Sigmoid colon (tissue), 7 donors: Measurements from ENCODE around the gene B3GNT5. TPM values are rescaled to one million over a fixed set of nuclear protein-coding genes. Genes with fewer than 3 reads are reported as not detected.
A peak's percentile ranks its signal among the peaks of the same experiment; 100 is the strongest.

Experiments
- DNase-seq: peaks from one replicate; pipeline ENCODE4 v3.0.0-alpha.2; 2019
- H3K27ac ChIP-seq, 4 donors: fragments of 200-600 bp; sonication (generic); one replicate each; pipeline ENCODE4 v1.5.1; 2016 to 2019; ENCODE audit warnings: mild to moderate bottlenecking in 1 of 4
- H3K27me3 ChIP-seq, 3 donors: fragments of 200-600 bp; sonication (generic); one replicate each; pipeline ENCODE4 v1.5.1; 2019; ENCODE audit warnings: mild to moderate bottlenecking in 1 of 3
- H3K36me3 ChIP-seq, 4 donors: fragments of 200-600 bp; sonication (generic); one replicate each; pipeline ENCODE4 v1.5.1; 2016 to 2019
- H3K4me1 ChIP-seq, 4 donors: fragments of 200-600 bp; sonication (generic); one replicate each; pipeline ENCODE4 v1.5.1; 2017 to 2019
- H3K4me3 ChIP-seq, 4 donors: fragments of 200-600 bp; sonication (generic); one replicate each; pipeline ENCODE4 v1.5.1; 2017 to 2019; ENCODE audit warnings: mild to moderate bottlenecking in 2 of 4, moderate library complexity in 1 of 4
- H3K9me3 ChIP-seq, 4 donors: fragments of 200-600 bp in 3 of 4; sonication (generic) in 3 of 4; one replicate each; pipeline versions ENCODE4 v1.5.1 to v1.6.1; 2013 to 2019
- EP300 ChIP-seq, 4 donors: sonication (generic); formaldehyde crosslinking; IDR thresholded peaks; one replicate each; pipeline ENCODE4 v1.6.1; 2017; ENCODE audit warnings: antibody characterized with exemption in 4 of 4
- POLR2A ChIP-seq, 2 donors: fragments of 450-650 bp; IDR thresholded peaks; one replicate each; pipeline ENCODE4 v1.6.1; 2016; ENCODE audit warnings: antibody characterized with exemption in 2 of 2, mild to moderate bottlenecking in 2 of 2, moderate library complexity in 2 of 2
- POLR2AphosphoS5 ChIP-seq, 4 donors: sonication (generic); formaldehyde crosslinking; IDR thresholded peaks; one replicate each; pipeline ENCODE4 v1.6.1; 2017; ENCODE audit warnings: antibody characterized with exemption in 4 of 4
- WGBS, 2 donors: extraction: QIAGEN DNeasy Blood & Tissue Kit; methylation state at CpG; one replicate each; pipeline ENCODE4 v1.1.7; 2013; 5-methylcytosine and 5-hydroxymethylcytosine counted together
- intact Hi-C: fragments of 100-400 bp; cut with DNase I; formaldehyde crosslinking; loops from one replicate; pipeline ENCODE4 v1.15.1; 2023
- polyA plus RNA-seq, 3 donors: library from polyadenylated mRNA; stranded (reverse); fragments of 200-250 nt; gene quantifications; one replicate each; pipeline ENCODE4 v1.2.3, GENCODE V29; 2013
- total RNA-seq, 4 donors: library from RNA; depleted of rRNA; stranded (reverse); fragments of >200 nt; gene quantifications; one replicate each; pipeline ENCODE4 v1.1.0, GENCODE V29; 2016
- TF ChIP-seq, protein P1 (sequence below), 4 experiments: fragments of 450-650 bp in 3 of 4; fragments of 200-600 bp in 1 of 4; IDR thresholded peaks; one replicate each; pipeline ENCODE4 v1.5.1; 2016 to 2019; ENCODE audit warnings: antibody characterized with exemption in 4 of 4, mild to moderate bottlenecking in 3 of 4, moderate library complexity in 2 of 4
- donor health status: healthy with polysubstance abuse.
- donor health status: Bipolar disorder and iron deficiency.
- donor health status: healthy.

The B3GNT5 gene
- total and polyA plus RNA-seq, 7 donors, result 2.2 to 29.6 (median 4.2) TPM

DNA sequence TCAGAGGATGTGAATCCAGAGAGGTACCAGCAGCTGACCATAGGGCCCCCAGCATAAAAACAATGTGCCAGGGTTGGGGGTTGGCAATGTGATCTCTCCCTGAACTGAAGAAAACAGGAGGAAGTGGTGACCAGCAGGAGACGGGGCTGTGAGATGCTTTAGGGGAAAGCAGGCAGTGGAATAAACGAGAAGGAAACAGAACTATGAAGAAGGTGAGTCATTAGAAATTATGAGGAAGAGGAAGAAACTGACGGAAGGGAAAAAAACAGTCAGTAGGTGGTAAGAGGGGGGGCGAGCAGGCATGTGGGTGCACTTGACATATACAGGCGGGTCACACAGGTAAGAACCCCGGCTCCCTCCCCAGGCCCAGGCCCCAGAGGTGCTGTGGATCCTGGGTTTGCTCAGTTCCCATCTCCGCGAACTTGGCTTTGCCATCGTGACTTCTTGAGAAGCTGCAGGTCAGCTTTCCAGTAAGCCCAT, 42.2 kb upstream of the B3GNT5 start:
- Histone ChIP-seq H3K4me1 (no peaks in the 10 kb centered on the region), H3K27me3 (no peaks in the 10 kb centered on the region), H3K36me3 (no peaks in the 10 kb centered on the region), H3K4me3 (no peak overlapping the region), H3K9me3 (no peaks in the 10 kb centered on the region), H3K27ac (peak overlapping the region in 1 of 4 donors; percentile 47)
- intact Hi-C loops, result no loop called here
- no peak for DNase-seq
- TF ChIP-seq EP300 (IDR thresholded peaks at IDR 0.05) (peak in 1 of 4 donors; percentile 38), POLR2AphosphoS5 (IDR thresholded peaks at IDR 0.05) (peak in 1 of 4 donors; percentile 39), POLR2A (IDR thresholded peaks at IDR 0.05) (no peak)
- TF ChIP-seq, protein P1, sequence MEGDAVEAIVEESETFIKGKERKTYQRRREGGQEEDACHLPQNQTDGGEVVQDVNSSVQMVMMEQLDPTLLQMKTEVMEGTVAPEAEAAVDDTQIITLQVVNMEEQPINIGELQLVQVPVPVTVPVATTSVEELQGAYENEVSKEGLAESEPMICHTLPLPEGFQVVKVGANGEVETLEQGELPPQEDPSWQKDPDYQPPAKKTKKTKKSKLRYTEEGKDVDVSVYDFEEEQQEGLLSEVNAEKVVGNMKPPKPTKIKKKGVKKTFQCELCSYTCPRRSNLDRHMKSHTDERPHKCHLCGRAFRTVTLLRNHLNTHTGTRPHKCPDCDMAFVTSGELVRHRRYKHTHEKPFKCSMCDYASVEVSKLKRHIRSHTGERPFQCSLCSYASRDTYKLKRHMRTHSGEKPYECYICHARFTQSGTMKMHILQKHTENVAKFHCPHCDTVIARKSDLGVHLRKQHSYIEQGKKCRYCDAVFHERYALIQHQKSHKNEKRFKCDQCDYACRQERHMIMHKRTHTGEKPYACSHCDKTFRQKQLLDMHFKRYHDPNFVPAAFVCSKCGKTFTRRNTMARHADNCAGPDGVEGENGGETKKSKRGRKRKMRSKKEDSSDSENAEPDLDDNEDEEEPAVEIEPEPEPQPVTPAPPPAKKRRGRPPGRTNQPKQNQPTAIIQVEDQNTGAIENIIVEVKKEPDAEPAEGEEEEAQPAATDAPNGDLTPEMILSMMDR (IDR thresholded peaks at IDR 0.05), result no peak
- 61 to 66% methylated on average over 9 of the region's 9 CpGs for WGBS, 2 donors

DNA sequence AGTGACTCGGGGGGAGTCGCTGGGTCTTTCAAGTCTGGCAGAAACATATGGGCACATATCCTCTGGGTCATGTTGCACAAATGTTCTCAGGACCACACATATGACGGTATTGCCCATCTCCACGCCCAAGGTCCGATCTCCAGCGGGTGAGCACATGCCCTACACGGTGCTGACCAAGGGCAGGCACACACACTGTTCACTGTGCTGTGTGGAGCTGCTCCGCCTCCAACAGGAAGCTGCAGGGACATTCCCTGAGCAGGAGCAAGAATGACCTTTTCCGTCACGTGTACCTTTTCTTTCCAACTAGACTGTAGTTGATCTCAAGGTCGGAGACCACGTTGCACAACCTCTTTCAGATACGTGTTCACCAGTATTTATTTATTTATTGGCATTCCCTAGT, 41.7 kb upstream of the B3GNT5 start:
- H3K4me1 ChIP-seq, result no peaks in the 10 kb centered on the region

GRCh38 chr3:183212096-183212495, 41.0 kb upstream of the B3GNT5 start:
- no peak for DNase-seq
- H3K4me1 ChIP-seq, result no peaks in the 10 kb centered on the region
- no peak overlapping the region for H3K4me3 ChIP-seq
- H3K27ac ChIP-seq, result peak overlapping the region in 2 of 4 donors; percentile 15 to 47
- intact Hi-C loops, result no loop called here
- no peaks in the 10 kb centered on the region for H3K9me3 ChIP-seq
- 77 to 85% methylated on average over 12 of the region's 12 CpGs for WGBS, 2 donors
- no peaks in the 10 kb centered on the region for H3K27me3 ChIP-seq
- no peak for TF ChIP-seq POLR2A (IDR thresholded peaks at IDR 0.05)
- no peak for TF ChIP-seq POLR2AphosphoS5 (IDR thresholded peaks at IDR 0.05)
- no peak for TF ChIP-seq EP300 (IDR thresholded peaks at IDR 0.05)
- TF ChIP-seq, protein P1 (IDR thresholded peaks at IDR 0.05), result no peak
- H3K36me3 ChIP-seq, result no peaks in the 10 kb centered on the region

More for the DNA sequence above, 41.7 kb upstream of the B3GNT5 start:
- no peak overlapping the region for H3K4me3 ChIP-seq
- WGBS, 2 donors, result 85 to 86% methylated on average over 13 of the region's 13 CpGs
- intact Hi-C loops, result no loop called here
- no peaks in the 10 kb centered on the region for H3K36me3 ChIP-seq
- peak overlapping the region in 1 of 4 donors; percentile 47 for H3K27ac ChIP-seq
- DNase-seq, result peak; percentile 69
- H3K27me3 ChIP-seq, result no peaks in the 10 kb centered on the region
- TF ChIP-seq POLR2AphosphoS5 (IDR thresholded peaks at IDR 0.05), result peak in 1 of 4 donors; percentile 38
- TF ChIP-seq, protein P1 (IDR thresholded peaks at IDR 0.05), result no peak
- H3K9me3 ChIP-seq, result no peaks in the 10 kb centered on the region

DNA sequence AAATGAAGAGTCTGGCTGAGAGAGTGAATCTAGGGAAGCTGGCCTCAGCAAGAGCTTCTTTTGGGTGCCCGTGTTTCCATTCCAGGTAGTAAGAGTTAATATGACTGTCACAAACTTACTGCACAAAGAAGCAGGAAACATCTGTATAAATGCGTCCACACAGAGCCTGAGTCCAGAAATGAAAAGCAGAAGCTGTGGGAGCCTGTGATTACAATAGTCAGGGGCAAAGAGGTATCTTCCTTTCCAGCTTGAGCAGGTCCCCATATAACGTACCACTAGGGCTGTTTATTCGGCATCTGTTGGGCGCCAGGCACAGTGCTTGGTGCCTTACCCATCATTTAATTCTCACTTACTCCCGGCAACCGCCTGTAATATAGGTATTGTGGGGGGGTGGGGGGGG, 40.5 kb upstream of the B3GNT5 start:
- WGBS, 2 donors, result 42 to 53% methylated on average over 7 of the region's 7 CpGs

More for the DNA sequence above, 40.5 kb upstream of the B3GNT5 start:
- TF ChIP-seq EP300 (IDR thresholded peaks at IDR 0.05) (peak in 3 of 4 donors; percentile 11 to 55 (median 52)), POLR2AphosphoS5 (IDR thresholded peaks at IDR 0.05) (peak in 2 of 4 donors; percentile 15 to 16)
- TF ChIP-seq, protein P1 (IDR thresholded peaks at IDR 0.05), result no peak
- Histone ChIP-seq H3K4me1 (no peaks in the 10 kb centered on the region), H3K27me3 (no peaks in the 10 kb centered on the region), H3K36me3 (no peaks in the 10 kb centered on the region), H3K27ac (peak overlapping the region in 2 of 4 donors; percentile 15 to 47), H3K9me3 (no peaks in the 10 kb centered on the region), H3K4me3 (no peak overlapping the region)
- no peak for DNase-seq
- intact Hi-C loops, result no loop called here
